HepG2 (cell line): ENCODE results near the gene ZBTB37. TPM values are rescaled to one million over a fixed set of nuclear protein-coding genes. Genes with fewer than 3 reads are reported as not detected.
A peak's percentile ranks its signal among the peaks of the same experiment; 100 is the strongest.

ENCODE experiments used
- BHLHE40 ChIP-seq: IDR thresholded peaks from 2 replicates; pipeline ENCODE4 v1.6.1; 2011; ENCODE audit warnings: low read length, improper control_type of control experiment
- FOSL2 ChIP-seq: sonication (generic); formaldehyde crosslinking; IDR thresholded peaks from 2 replicates; pipeline ENCODE4 v1.4.0; 2020; ENCODE audit warnings: missing genetic modification reagents
- GATAD2A ChIP-seq: IDR thresholded peaks from 2 replicates; pipeline ENCODE4 v1.6.1; 2016
- HES4 ChIP-seq: sonication (generic); formaldehyde crosslinking; IDR thresholded peaks from 2 replicates; pipeline ENCODE4 v1.9.0; 2021; ENCODE audit warnings: mild to moderate bottlenecking, missing genetic modification reagents, borderline replicate concordance
- HOXA3 ChIP-seq: sonication (generic); formaldehyde crosslinking; IDR thresholded peaks from 2 replicates; pipeline ENCODE4 v1.5.0; 2020; ENCODE audit warnings: missing genetic modification reagents
- MAF1 ChIP-seq: sonication (generic); formaldehyde crosslinking; IDR thresholded peaks from 2 replicates; pipeline ENCODE4 v1.5.0; 2020; ENCODE audit warnings: missing genetic modification reagents, borderline replicate concordance
- MED8 ChIP-seq: sonication (generic); formaldehyde crosslinking; IDR thresholded peaks from 2 replicates; pipeline ENCODE4 v1.8.1; 2023; ENCODE audit warnings: mild to moderate bottlenecking, missing genetic modification reagents; ENCODE audit not compliant: insufficient replicate concordance
- MTERF4 ChIP-seq: sonication (generic); formaldehyde crosslinking; IDR thresholded peaks from 2 replicates; pipeline ENCODE4 v1.8.0; 2023; ENCODE audit warnings: mild to moderate bottlenecking, missing genetic modification reagents
- POLR2A ChIP-seq, 2 experiments: IDR thresholded peaks; 2 replicates each; pipeline ENCODE4 v1.6.1; 2011; ENCODE audit warnings: low read depth in 2 of 2, low read length in 2 of 2, mild to moderate bottlenecking in 1 of 2, moderate library complexity in 1 of 2; ENCODE audit not compliant: insufficient read depth in 1 of 2
- TEAD2 ChIP-seq: sonication (generic); formaldehyde crosslinking; IDR thresholded peaks from 2 replicates; pipeline ENCODE4 v1.9.0; 2021; ENCODE audit warnings: missing genetic modification reagents
- ZKSCAN1 ChIP-seq: fragments of 150-350 bp; IDR thresholded peaks from 2 replicates; pipeline ENCODE4 v1.6.1; 2014; ENCODE audit warnings: low read length
- ZNF143 ChIP-seq: sonication (generic); formaldehyde crosslinking; IDR thresholded peaks from 2 replicates; pipeline ENCODE4 v1.4.0; 2020; ENCODE audit warnings: missing genetic modification reagents
- ZNF20 ChIP-seq: sonication (generic); formaldehyde crosslinking; IDR thresholded peaks from 2 replicates; pipeline ENCODE4 v1.4.0; 2020; ENCODE audit warnings: mild to moderate bottlenecking, moderate library complexity, missing genetic modification reagents
- ZNF260 ChIP-seq: sonication (generic); formaldehyde crosslinking; IDR thresholded peaks from 2 replicates; pipeline ENCODE4 v1.4.0; 2020; ENCODE audit warnings: missing genetic modification reagents, low read depth, mild to moderate bottlenecking, borderline replicate concordance
- ZNF337 ChIP-seq: sonication (generic); formaldehyde crosslinking; IDR thresholded peaks from 2 replicates; pipeline ENCODE4 v1.5.1; 2020; ENCODE audit warnings: missing genetic modification reagents, low read depth, mild to moderate bottlenecking, borderline replicate concordance
- ZNF367 ChIP-seq: sonication (generic); formaldehyde crosslinking; IDR thresholded peaks from 2 replicates; pipeline ENCODE4 v1.4.0; 2020; ENCODE audit warnings: missing genetic modification reagents, borderline replicate concordance
- ZNF546 ChIP-seq: sonication (generic); formaldehyde crosslinking; conservative IDR thresholded peaks from 2 replicates; pipeline ENCODE4 v1.8.1; 2023; ENCODE audit warnings: mild to moderate bottlenecking, missing genetic modification reagents
- ZNF879 ChIP-seq: sonication (generic); formaldehyde crosslinking; IDR thresholded peaks from 2 replicates; pipeline ENCODE4 v1.8.1; 2023; ENCODE audit warnings: missing genetic modification reagents
- ZNF883 ChIP-seq: sonication (generic); formaldehyde crosslinking; IDR thresholded peaks from 2 replicates; pipeline ENCODE4 v1.5.1; 2020; ENCODE audit warnings: mild to moderate bottlenecking, missing genetic modification reagents; ENCODE audit errors: not compliant biosample characterization
- polyA plus RNA-seq, 8 experiments: library from polyadenylated mRNA; depleted of rRNA in 3 of 8; stranded (reverse) in 7 of 8; unstranded in 1 of 8; fragments of >200 nt; fragmentation: Illumina TruSeq in 4 of 8; extraction: Trizol in 4 of 8; gene quantifications; 2 replicates each; pipeline versions ENCODE4 v1.2.1 to v1.2.3, GENCODE V29; 2011 to 2016; ENCODE audit warnings: low read depth in 4 of 8, missing spikeins in 1 of 8, mixed read lengths in 1 of 8; ENCODE audit not compliant: insufficient read depth in 1 of 8
- total RNA-seq, 5 experiments: library from RNA; depleted of rRNA; stranded (reverse); fragments of >200 nt; fragmentation: Illumina TruSeq; extraction: Trizol; gene quantifications; 2 replicates each; pipeline ENCODE4 v1.2.3, GENCODE V29; 2016; ENCODE audit warnings: low read depth in 1 of 5
- TF ChIP-seq, protein P1 (sequence below): sonication (generic); formaldehyde crosslinking; IDR thresholded peaks from 2 replicates; pipeline ENCODE4 v1.4.0; 2020; ENCODE audit warnings: mild to moderate bottlenecking, missing genetic modification reagents
- TF ChIP-seq, protein P2 (sequence below): sonication (generic); formaldehyde crosslinking; IDR thresholded peaks from 2 replicates; pipeline ENCODE4 v1.8.1; 2023; ENCODE audit warnings: mild to moderate bottlenecking, inconsistent platforms, moderate library complexity, missing genetic modification reagents, borderline replicate concordance
- TF ChIP-seq, protein P3 (sequence below): sonication (generic); formaldehyde crosslinking; conservative IDR thresholded peaks from 2 replicates; pipeline ENCODE4 v1.4.0; 2020; ENCODE audit warnings: missing genetic modification reagents
- TF ChIP-seq, protein P4 (sequence below): sonication (generic); formaldehyde crosslinking; conservative IDR thresholded peaks from 2 replicates; pipeline ENCODE4 v1.8.0; 2022; ENCODE audit warnings: mild to moderate bottlenecking, moderate library complexity, missing genetic modification reagents

ZBTB37 gene
- total and polyA plus RNA-seq, 2 of the 13 experiments (the other 11 are each of a cell fraction or from before 2014, with no cell fraction given) = 2.6 to 7.7 TPM

DNA sequence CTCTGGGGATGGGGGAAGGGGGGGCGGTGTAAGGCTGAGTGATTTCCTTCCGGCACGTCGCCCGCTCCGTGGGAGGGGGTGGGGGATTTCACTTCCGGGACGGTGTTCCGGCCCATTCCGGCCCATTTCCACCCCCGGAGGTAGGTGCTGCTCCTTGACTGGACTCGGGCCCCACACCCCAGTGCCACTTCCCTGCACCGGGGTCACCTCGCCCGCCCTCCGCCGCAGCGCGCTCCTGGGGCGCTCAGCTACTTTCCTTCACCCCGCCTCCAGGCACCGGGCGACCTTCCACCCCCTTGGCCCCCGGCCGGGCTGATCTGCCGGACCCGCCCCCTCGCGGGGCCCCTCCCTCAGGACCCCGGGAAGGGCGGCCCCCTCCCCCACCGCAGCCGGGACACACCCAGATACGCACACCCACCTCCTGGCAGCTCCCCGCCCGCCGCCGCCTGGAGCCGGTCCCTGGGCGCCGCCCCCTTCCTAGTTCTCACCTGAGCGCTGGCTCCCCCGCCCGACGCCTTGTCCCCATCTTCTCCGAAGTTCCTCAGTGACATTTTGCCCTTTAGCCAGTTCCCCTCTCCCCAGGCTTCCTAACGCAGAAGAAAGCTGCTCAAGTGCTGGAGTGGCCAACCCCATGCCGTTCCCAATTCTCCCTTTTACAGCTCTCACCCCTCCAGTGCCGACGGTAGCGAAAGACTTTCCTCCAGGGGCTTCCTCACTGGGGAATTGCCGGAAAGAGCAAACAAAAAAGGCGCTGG is at the start of gene ZBTB37 (continued):
- TF ChIP-seq, protein P1, sequence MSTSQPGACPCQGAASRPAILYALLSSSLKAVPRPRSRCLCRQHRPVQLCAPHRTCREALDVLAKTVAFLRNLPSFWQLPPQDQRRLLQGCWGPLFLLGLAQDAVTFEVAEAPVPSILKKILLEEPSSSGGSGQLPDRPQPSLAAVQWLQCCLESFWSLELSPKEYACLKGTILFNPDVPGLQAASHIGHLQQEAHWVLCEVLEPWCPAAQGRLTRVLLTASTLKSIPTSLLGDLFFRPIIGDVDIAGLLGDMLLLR = no peak
- TF ChIP-seq MTERF4 (CRISPR knock-in tag) = peak; percentile 60; the same call in 1 of the 2 replicates
- peak; percentile 15 for TF ChIP-seq ZNF883
- TF ChIP-seq MED8 (CRISPR knock-in tag) = no peak
- TF ChIP-seq POLR2A (IDR thresholded peaks at IDR 0.05; ENCODE audit: insufficient read depth in 1 of 2, low read depth in 2 of 2, low read length in 2 of 2) = peak in 1 of 2 experiments; percentile 42; a peak in 1 of 4 replicates
- TF ChIP-seq ZNF337 (CRISPR knock-in tag) = no peak
- peak; percentile 62; the same call in 1 of the 2 replicates for TF ChIP-seq TEAD2 (CRISPR knock-in tag)
- TF ChIP-seq, protein P2, sequence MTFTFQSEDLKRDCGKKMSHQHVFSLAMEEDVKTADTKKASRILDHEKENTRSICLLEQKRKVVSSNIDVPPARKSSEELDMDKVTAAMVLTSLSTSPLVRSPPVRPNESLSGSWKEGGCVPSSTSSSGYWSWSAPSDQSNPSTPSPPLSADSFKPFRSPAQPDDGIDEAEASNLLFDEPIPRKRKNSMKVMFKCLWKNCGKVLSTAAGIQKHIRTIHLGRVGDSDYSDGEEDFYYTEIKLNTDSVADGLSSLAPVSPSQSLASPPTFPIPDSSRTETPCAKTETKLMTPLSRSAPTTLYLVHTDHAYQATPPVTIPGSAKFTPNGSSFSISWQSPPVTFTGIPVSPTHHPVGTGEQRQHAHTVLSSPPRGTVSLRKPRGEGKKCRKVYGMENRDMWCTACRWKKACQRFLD = 0 out of 2 replicates have a peak, but pooled peaks have one; percentile 16
- TF ChIP-seq ZNF367 (CRISPR knock-in tag) = no peak
- no peak for TF ChIP-seq MAF1 (CRISPR knock-in tag)
- TF ChIP-seq ZNF260 (CRISPR knock-in tag) = no peak
- TF ChIP-seq HES4 (CRISPR knock-in tag) = peak; percentile 56; the same call in 1 of the 2 replicates
- TF ChIP-seq, protein P3, sequence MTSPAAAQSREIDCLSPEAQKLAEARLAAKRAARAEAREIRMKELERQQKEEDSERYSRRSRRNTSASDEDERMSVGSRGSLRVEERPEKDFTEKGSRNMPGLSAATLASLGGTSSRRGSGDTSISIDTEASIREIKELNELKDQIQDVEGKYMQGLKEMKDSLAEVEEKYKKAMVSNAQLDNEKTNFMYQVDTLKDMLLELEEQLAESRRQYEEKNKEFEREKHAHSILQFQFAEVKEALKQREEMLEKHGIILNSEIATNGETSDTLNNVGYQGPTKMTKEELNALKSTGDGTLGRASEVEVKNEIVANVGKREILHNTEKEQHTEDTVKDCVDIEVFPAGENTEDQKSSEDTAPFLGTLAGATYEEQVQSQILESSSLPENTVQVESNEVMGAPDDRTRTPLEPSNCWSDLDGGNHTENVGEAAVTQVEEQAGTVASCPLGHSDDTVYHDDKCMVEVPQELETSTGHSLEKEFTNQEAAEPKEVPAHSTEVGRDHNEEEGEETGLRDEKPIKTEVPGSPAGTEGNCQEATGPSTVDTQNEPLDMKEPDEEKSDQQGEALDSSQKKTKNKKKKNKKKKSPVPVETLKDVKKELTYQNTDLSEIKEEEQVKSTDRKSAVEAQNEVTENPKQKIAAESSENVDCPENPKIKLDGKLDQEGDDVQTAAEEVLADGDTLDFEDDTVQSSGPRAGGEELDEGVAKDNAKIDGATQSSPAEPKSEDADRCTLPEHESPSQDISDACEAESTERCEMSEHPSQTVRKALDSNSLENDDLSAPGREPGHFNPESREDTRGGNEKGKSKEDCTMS = no peak
- peak; percentile 25; the same call in 1 of the 2 replicates for TF ChIP-seq FOSL2 (CRISPR knock-in tag)
- TF ChIP-seq HOXA3 (CRISPR knock-in tag) = peak; percentile 52
- no peak for TF ChIP-seq ZNF879 (CRISPR knock-in tag)
- TF ChIP-seq, protein P4, sequence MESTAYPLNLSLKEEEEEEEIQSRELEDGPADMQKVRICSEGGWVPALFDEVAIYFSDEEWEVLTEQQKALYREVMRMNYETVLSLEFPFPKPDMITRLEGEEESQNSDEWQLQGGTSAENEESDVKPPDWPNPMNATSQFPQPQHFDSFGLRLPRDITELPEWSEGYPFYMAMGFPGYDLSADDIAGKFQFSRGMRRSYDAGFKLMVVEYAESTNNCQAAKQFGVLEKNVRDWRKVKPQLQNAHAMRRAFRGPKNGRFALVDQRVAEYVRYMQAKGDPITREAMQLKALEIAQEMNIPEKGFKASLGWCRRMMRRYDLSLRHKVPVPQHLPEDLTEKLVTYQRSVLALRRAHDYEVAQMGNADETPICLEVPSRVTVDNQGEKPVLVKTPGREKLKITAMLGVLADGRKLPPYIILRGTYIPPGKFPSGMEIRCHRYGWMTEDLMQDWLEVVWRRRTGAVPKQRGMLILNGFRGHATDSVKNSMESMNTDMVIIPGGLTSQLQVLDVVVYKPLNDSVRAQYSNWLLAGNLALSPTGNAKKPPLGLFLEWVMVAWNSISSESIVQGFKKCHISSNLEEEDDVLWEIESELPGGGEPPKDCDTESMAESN (CRISPR knock-in tag) = peak; percentile 54; the same call in 1 of the 2 replicates
- no peak for TF ChIP-seq BHLHE40
- 0 out of 2 replicates have a peak, but pooled peaks have one; percentile 5 for TF ChIP-seq GATAD2A (CRISPR knock-in tag)
- no peak for TF ChIP-seq ZNF143 (CRISPR knock-in tag)
- TF ChIP-seq ZNF20 (CRISPR knock-in tag) = 0 out of 2 replicates have a peak, but pooled peaks have one; percentile 40
- TF ChIP-seq ZNF546 = no peak
- TF ChIP-seq ZKSCAN1 = no peak
